ENCODE data around the gene PLXNA2.

DNA sequence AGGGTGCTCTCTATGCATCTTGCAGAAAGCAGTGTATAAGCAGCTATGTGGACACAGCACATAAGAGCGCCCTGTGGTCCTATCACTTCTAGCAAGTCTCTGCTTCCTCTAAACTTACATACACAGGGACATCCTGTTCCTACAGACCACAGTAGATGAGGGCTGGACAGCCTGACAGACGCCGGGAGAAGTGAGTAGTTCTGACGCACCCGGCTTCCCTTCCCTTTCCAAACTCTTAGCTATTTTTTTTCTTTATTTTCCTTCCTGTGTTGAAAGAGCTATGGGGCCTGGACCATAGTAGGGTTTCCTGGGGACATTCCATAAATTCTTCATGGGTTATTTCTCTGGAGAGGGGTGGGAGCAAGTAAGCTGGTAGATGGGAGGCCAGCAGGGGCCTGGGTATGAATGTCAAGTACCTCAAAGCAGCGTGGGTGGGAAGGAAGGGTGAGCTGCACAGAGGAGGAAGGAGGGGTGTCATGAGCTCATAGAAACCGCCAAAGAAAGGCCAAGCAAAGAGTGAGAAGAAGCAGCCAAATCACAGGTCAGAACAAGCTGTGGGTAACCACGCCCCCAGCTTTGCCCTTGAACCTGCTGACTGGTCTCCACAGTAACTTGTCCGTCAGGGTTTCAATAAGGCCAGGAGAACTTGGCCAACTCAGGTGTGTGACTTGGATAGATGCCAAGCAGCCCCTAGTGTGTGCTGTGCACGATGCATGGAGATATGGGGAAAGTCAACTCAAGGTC, 36.6 kb downstream of the PLXNA2 start:
- TF ChIP-seq, protein P1, sequence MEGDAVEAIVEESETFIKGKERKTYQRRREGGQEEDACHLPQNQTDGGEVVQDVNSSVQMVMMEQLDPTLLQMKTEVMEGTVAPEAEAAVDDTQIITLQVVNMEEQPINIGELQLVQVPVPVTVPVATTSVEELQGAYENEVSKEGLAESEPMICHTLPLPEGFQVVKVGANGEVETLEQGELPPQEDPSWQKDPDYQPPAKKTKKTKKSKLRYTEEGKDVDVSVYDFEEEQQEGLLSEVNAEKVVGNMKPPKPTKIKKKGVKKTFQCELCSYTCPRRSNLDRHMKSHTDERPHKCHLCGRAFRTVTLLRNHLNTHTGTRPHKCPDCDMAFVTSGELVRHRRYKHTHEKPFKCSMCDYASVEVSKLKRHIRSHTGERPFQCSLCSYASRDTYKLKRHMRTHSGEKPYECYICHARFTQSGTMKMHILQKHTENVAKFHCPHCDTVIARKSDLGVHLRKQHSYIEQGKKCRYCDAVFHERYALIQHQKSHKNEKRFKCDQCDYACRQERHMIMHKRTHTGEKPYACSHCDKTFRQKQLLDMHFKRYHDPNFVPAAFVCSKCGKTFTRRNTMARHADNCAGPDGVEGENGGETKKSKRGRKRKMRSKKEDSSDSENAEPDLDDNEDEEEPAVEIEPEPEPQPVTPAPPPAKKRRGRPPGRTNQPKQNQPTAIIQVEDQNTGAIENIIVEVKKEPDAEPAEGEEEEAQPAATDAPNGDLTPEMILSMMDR (IDR thresholded peaks at IDR 0.05), result no peak; the same call in 1 of the 2 replicates
- TF ChIP-seq SMC3 (IDR thresholded peaks at IDR 0.05; ENCODE audit: low read depth, low read length) (no peak), YY1 (IDR thresholded peaks at IDR 0.05; ENCODE audit: low read depth) (no peak), NRF1 (IDR thresholded peaks at IDR 0.05; ENCODE audit: low read depth, low read length) (no peak), RFX5 (IDR thresholded peaks at IDR 0.05; ENCODE audit: low read length) (no peak), TAF1 (IDR thresholded peaks at IDR 0.05; ENCODE audit: borderline replicate concordance, low read depth, low read length) (no peak)
- TF ChIP-seq, protein P2, sequence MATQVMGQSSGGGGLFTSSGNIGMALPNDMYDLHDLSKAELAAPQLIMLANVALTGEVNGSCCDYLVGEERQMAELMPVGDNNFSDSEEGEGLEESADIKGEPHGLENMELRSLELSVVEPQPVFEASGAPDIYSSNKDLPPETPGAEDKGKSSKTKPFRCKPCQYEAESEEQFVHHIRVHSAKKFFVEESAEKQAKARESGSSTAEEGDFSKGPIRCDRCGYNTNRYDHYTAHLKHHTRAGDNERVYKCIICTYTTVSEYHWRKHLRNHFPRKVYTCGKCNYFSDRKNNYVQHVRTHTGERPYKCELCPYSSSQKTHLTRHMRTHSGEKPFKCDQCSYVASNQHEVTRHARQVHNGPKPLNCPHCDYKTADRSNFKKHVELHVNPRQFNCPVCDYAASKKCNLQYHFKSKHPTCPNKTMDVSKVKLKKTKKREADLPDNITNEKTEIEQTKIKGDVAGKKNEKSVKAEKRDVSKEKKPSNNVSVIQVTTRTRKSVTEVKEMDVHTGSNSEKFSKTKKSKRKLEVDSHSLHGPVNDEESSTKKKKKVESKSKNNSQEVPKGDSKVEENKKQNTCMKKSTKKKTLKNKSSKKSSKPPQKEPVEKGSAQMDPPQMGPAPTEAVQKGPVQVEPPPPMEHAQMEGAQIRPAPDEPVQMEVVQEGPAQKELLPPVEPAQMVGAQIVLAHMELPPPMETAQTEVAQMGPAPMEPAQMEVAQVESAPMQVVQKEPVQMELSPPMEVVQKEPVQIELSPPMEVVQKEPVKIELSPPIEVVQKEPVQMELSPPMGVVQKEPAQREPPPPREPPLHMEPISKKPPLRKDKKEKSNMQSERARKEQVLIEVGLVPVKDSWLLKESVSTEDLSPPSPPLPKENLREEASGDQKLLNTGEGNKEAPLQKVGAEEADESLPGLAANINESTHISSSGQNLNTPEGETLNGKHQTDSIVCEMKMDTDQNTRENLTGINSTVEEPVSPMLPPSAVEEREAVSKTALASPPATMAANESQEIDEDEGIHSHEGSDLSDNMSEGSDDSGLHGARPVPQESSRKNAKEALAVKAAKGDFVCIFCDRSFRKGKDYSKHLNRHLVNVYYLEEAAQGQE (IDR thresholded peaks at IDR 0.05; ENCODE audit: low read depth, low read length), result peak; percentile 35; the same call in 1 of the 2 replicates
- TF ChIP-seq, protein P3, sequence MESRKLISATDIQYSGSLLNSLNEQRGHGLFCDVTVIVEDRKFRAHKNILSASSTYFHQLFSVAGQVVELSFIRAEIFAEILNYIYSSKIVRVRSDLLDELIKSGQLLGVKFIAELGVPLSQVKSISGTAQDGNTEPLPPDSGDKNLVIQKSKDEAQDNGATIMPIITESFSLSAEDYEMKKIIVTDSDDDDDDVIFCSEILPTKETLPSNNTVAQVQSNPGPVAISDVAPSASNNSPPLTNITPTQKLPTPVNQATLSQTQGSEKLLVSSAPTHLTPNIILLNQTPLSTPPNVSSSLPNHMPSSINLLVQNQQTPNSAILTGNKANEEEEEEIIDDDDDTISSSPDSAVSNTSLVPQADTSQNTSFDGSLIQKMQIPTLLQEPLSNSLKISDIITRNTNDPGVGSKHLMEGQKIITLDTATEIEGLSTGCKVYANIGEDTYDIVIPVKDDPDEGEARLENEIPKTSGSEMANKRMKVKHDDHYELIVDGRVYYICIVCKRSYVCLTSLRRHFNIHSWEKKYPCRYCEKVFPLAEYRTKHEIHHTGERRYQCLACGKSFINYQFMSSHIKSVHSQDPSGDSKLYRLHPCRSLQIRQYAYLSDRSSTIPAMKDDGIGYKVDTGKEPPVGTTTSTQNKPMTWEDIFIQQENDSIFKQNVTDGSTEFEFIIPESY (IDR thresholded peaks at IDR 0.05; ENCODE audit: borderline replicate concordance, low read depth), result no peak
- TF ChIP-seq, protein P4, sequence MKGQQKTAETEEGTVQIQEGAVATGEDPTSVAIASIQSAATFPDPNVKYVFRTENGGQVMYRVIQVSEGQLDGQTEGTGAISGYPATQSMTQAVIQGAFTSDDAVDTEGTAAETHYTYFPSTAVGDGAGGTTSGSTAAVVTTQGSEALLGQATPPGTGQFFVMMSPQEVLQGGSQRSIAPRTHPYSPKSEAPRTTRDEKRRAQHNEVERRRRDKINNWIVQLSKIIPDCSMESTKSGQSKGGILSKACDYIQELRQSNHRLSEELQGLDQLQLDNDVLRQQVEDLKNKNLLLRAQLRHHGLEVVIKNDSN (IDR thresholded peaks at IDR 0.05; ENCODE audit: borderline replicate concordance, low read depth), result no peak

All from SK-N-SH (cell line).